HUES6 (cell line): ENCODE measurements around the gene PYROXD2.
A peak's percentile ranks its signal among the peaks of the same experiment; 100 is the strongest.

Source experiments
- H3K27ac ChIP-seq: 2 replicates; pipeline ENCODE4 v1.7.0; 2013; ENCODE audit warnings: low read depth, mild to moderate bottlenecking, low read length, inconsistent platforms
- H3K27me3 ChIP-seq: 2 replicates; pipeline ENCODE4 v1.6.1; 2013; ENCODE audit warnings: low read length; ENCODE audit not compliant: control insufficient read depth, insufficient read depth
- H3K36me3 ChIP-seq: 2 replicates; pipeline ENCODE4 v1.6.1; 2013; ENCODE audit warnings: low read length; ENCODE audit not compliant: control insufficient read depth, insufficient read depth
- H3K4me1 ChIP-seq: 2 replicates; pipeline ENCODE4 v1.6.1; 2013; ENCODE audit warnings: low read length; ENCODE audit not compliant: control insufficient read depth, insufficient read depth
- H3K4me3 ChIP-seq: 2 replicates; pipeline ENCODE4 v1.5.1; 2013; ENCODE audit warnings: low read depth, low read length
- H3K9ac ChIP-seq: one replicate; pipeline ENCODE4 v1.6.1; 2013; ENCODE audit warnings: mild to moderate bottlenecking, low read length
- H3K9me3 ChIP-seq: 2 replicates; pipeline ENCODE4 v1.6.1; 2013; ENCODE audit warnings: low read depth, low read length; ENCODE audit not compliant: control insufficient read depth, insufficient read depth

The PYROXD2 gene

GRCh38 chr10:98453729-98454128 lies 38.7 kb upstream of the PYROXD2 start:
- Histone ChIP-seq H3K36me3 (no peaks in the 10 kb centered on the region), H3K27me3 (no peaks in the 10 kb centered on the region), H3K9ac (no peak overlapping the region), H3K4me3 (no peak overlapping the region), H3K9me3 (no peaks in the 10 kb centered on the region), H3K27ac (no peak overlapping the region), H3K4me1 (peaks cover 30% of the 10 kb centered on the region)

- H3K4me3 ChIP-seq: no peak overlapping the region
- H3K4me1 ChIP-seq: peaks cover 8% of the 10 kb centered on the region
- H3K27ac ChIP-seq: no peak overlapping the region
- no peaks in the 10 kb centered on the region for H3K9me3 ChIP-seq
- H3K9ac ChIP-seq: no peak overlapping the region
- no peaks in the 10 kb centered on the region for H3K27me3 ChIP-seq
- no peaks in the 10 kb centered on the region for H3K36me3 ChIP-seq
These were observed 35.6 kb upstream of the PYROXD2 start for GRCh38 chr10:98450618-98451017.

GRCh38 chr10:98449287-98449686 lies 34.3 kb upstream of the PYROXD2 start:
- Histone ChIP-seq H3K36me3 (peaks cover 13% of the 10 kb centered on the region), H3K9me3 (no peaks in the 10 kb centered on the region), H3K9ac (no peak overlapping the region), H3K27me3 (no peaks in the 10 kb centered on the region), H3K4me3 (no peak overlapping the region), H3K27ac (no peak overlapping the region), H3K4me1 (peaks cover 2% of the 10 kb centered on the region)

- Histone ChIP-seq H3K4me1 (no peaks in the 10 kb centered on the region; the same call in 1 of the 2 replicates), H3K4me3 (peak within 1 kb of the TSS; percentile 82), H3K9ac (peak within 1 kb of the TSS; percentile 83), H3K27me3 (no peaks in the 10 kb centered on the region), H3K36me3 (peaks cover 36% of the 10 kb centered on the region), H3K9me3 (no peaks in the 10 kb centered on the region), H3K27ac (peak within 1 kb of the TSS; percentile 72; the same call in 1 of the 2 replicates)
These were observed 31.8 kb upstream of the PYROXD2 start, which contains the start of gene HPS1 for GRCh38 chr10:98446661-98447221. TSS of gene HPS1 (minus strand) at chr10:98446935. CDS start at chr10:98443240, 3,695 bp downstream.

- Histone ChIP-seq H3K4me3 (peak overlapping the region; percentile 82), H3K27ac (peak overlapping the region; percentile 72; the same call in 1 of the 2 replicates), H3K4me1 (no peaks in the 10 kb centered on the region; the same call in 1 of the 2 replicates), H3K9me3 (no peaks in the 10 kb centered on the region), H3K27me3 (no peaks in the 10 kb centered on the region), H3K9ac (peak overlapping the region; percentile 83), H3K36me3 (peaks cover 42% of the 10 kb centered on the region)
These were observed 31.2 kb upstream of the PYROXD2 start for GRCh38 chr10:98446151-98446660.

- Histone ChIP-seq H3K36me3 (peaks cover 49% of the 10 kb centered on the region), H3K9me3 (no peaks in the 10 kb centered on the region; the same call in 1 of the 2 replicates), H3K27ac (no peak overlapping the region), H3K4me1 (no peaks in the 10 kb centered on the region; the same call in 1 of the 2 replicates), H3K27me3 (no peaks in the 10 kb centered on the region), H3K9ac (peak overlapping the region; percentile 83), H3K4me3 (peak overlapping the region; percentile 82; the same call in 1 of the 2 replicates)
These were observed 30.3 kb upstream of the PYROXD2 start for GRCh38 chr10:98445200-98445812.

- H3K27me3 ChIP-seq: no peaks in the 10 kb centered on the region
- H3K9me3 ChIP-seq: peaks cover 4% of the 10 kb centered on the region; the same call in 1 of the 2 replicates
- H3K9ac ChIP-seq: no peak overlapping the region
- H3K27ac ChIP-seq: no peak overlapping the region
- no peaks in the 10 kb centered on the region; the same call in 1 of the 2 replicates for H3K4me1 ChIP-seq
- peaks cover 58% of the 10 kb centered on the region for H3K36me3 ChIP-seq
- H3K4me3 ChIP-seq: no peak overlapping the region
These were observed 29.5 kb upstream of the PYROXD2 start for GRCh38 chr10:98444314-98445006.

GRCh38 chr10:98438715-98439114 lies 23.7 kb upstream of the PYROXD2 start:
- no peak overlapping the region for H3K4me3 ChIP-seq
- no peaks in the 10 kb centered on the region for H3K4me1 ChIP-seq
- no peak overlapping the region for H3K9ac ChIP-seq
- no peaks in the 10 kb centered on the region for H3K27me3 ChIP-seq
- peaks cover 12% of the 10 kb centered on the region for H3K9me3 ChIP-seq
- peaks cover 72% of the 10 kb centered on the region for H3K36me3 ChIP-seq
- no peak overlapping the region for H3K27ac ChIP-seq

- no peak overlapping the region for H3K9ac ChIP-seq
- no peak overlapping the region for H3K27ac ChIP-seq
- peaks cover 16% of the 10 kb centered on the region for H3K9me3 ChIP-seq
- peaks cover 70% of the 10 kb centered on the region for H3K36me3 ChIP-seq
- H3K4me3 ChIP-seq: no peak overlapping the region
- no peaks in the 10 kb centered on the region for H3K4me1 ChIP-seq
- no peaks in the 10 kb centered on the region for H3K27me3 ChIP-seq
These were observed 21.7 kb upstream of the PYROXD2 start for GRCh38 chr10:98436704-98437103.

- Histone ChIP-seq H3K4me3 (no peak overlapping the region), H3K27ac (no peak overlapping the region), H3K36me3 (peaks cover 70% of the 10 kb centered on the region), H3K27me3 (no peaks in the 10 kb centered on the region), H3K9me3 (peaks cover 16% of the 10 kb centered on the region), H3K4me1 (no peaks in the 10 kb centered on the region), H3K9ac (no peak overlapping the region)
These were observed 20.2 kb upstream of the PYROXD2 start for GRCh38 chr10:98435178-98435577.
